Measurements from ENCODE around the gene ACOT7.

- TF ChIP-seq CTCF (IDR thresholded peaks at IDR 0.05; ENCODE audit: low read length) (no peak), EZH2phosphoT487 (IDR thresholded peaks at IDR 0.05; ENCODE audit: low read length) (no peak), EZH2 (optimal IDR thresholded peaks at IDR 0.05; ENCODE audit: low read depth, low read length) (no peak)
Measured at GRCh38 chr1:6373961-6374720, 19.4 kb downstream of the ACOT7 start.
